ENCODE measurements around the gene RAB31.

DNA sequence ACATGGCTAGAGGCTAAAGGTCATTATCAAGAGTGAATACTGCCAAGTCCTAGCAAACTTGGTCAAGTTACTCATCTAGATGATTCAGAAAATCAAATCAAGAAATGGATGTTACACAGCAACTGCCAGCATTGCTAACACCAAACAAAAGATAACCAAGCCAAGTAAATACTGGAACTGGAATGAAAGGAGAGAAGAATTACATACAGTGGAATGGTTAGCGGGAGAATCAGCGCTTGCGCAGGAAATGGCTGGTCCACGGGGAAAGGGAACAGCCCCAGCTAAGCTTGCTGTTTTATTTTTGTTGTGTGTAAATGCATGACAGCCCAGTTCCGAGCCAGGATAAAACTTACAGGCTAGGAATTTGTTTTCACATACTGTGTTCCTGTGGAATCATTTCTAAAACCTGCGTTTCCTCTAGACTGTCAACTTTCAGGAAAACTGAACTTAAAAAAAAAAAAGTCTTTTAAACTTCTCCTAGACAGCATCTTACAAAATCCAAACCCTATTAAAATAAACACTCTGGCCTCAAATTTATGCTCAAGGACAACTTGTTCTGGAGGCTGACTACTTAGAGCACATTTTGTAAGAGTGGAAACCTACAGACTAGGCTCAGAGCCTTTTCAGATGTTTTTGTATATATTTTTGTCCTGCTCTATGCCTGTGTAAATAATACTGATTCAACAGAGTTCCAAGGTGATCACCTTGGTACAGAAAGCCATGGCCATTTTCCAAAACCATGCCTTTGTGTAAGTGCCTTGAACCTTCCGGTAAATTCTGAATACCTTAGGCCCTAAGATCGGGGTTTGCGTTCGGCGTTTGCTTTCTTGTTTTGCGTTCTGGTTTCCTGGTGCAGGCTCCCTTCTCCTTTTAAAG, 146.9 kb downstream of the RAB31 start:
- TF ChIP-seq, protein P1, sequence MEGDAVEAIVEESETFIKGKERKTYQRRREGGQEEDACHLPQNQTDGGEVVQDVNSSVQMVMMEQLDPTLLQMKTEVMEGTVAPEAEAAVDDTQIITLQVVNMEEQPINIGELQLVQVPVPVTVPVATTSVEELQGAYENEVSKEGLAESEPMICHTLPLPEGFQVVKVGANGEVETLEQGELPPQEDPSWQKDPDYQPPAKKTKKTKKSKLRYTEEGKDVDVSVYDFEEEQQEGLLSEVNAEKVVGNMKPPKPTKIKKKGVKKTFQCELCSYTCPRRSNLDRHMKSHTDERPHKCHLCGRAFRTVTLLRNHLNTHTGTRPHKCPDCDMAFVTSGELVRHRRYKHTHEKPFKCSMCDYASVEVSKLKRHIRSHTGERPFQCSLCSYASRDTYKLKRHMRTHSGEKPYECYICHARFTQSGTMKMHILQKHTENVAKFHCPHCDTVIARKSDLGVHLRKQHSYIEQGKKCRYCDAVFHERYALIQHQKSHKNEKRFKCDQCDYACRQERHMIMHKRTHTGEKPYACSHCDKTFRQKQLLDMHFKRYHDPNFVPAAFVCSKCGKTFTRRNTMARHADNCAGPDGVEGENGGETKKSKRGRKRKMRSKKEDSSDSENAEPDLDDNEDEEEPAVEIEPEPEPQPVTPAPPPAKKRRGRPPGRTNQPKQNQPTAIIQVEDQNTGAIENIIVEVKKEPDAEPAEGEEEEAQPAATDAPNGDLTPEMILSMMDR (IDR thresholded peaks at IDR 0.05), result no peak
- no peak for TF ChIP-seq POLR2A (IDR thresholded peaks at IDR 0.05)
